SK-N-SH treated with all-trans-retinoic acid at 6 μM for 48 hours (cell line): ENCODE results near the gene WIPF2.

Source experiments
- ATAC-seq: fragments of 200-7000 bp; cut with Tn5 transposase; 3 replicates; pipeline ENCODE4 v1.9.1; 2020; ENCODE audit warnings: mild to moderate bottlenecking, moderate library complexity
- ARNTL ChIP-seq: fragments of 450-650 bp; formaldehyde crosslinking; IDR thresholded peaks from 2 replicates; pipeline ENCODE4 v1.5.0; 2020; ENCODE audit warnings: low read depth, mild to moderate bottlenecking, moderate library complexity, borderline replicate concordance
- BACH2 ChIP-seq: fragments of 250-450 bp; sonication (Bioruptor Pico); IDR thresholded peaks from 2 replicates; pipeline ENCODE4 v1.9.0; 2021; ENCODE audit warnings: mild to moderate bottlenecking, borderline replicate concordance
- CSDC2 ChIP-seq: fragments of 250-450 bp; sonication (Bioruptor Pico); IDR thresholded peaks from 2 replicates; pipeline ENCODE4 v1.5.0; 2020; ENCODE audit warnings: mild to moderate bottlenecking, moderate library complexity
- CSRNP3 ChIP-seq: fragments of 250-450 bp; sonication (Bioruptor Pico); IDR thresholded peaks from 2 replicates; pipeline ENCODE4 v1.5.1; 2021; ENCODE audit warnings: mild to moderate bottlenecking, moderate library complexity
- ESRRG ChIP-seq: fragments of 250-450 bp; sonication (Bioruptor Pico); IDR thresholded peaks from 2 replicates; pipeline ENCODE4 v1.6.1; 2021; ENCODE audit warnings: mild to moderate bottlenecking
- GLIS3 ChIP-seq: fragments of 250-450 bp; sonication (Bioruptor Pico); IDR thresholded peaks from 2 replicates; pipeline ENCODE4 v1.5.0; 2020; ENCODE audit warnings: mild to moderate bottlenecking, moderate library complexity
- ISL1 ChIP-seq: fragments of 250-450 bp; sonication (Bioruptor Pico); IDR thresholded peaks from 2 replicates; pipeline ENCODE4 v2.1.2; 2022; ENCODE audit warnings: mild to moderate bottlenecking, moderate library complexity
- PATZ1 ChIP-seq: fragments of 250-450 bp; sonication (Bioruptor Pico); IDR thresholded peaks from 2 replicates; pipeline ENCODE4 v1.8.0; 2020; ENCODE audit warnings: mild to moderate bottlenecking, moderate library complexity, borderline replicate concordance
- POU6F1 ChIP-seq: fragments of 250-450 bp; sonication (Bioruptor Pico); IDR thresholded peaks from 2 replicates; pipeline ENCODE4 v1.8.0; 2021; ENCODE audit warnings: low read depth, mild to moderate bottlenecking, moderate library complexity, borderline replicate concordance
- PPARA ChIP-seq: fragments of 250-450 bp; sonication (Bioruptor Pico); IDR thresholded peaks from 2 replicates; pipeline ENCODE4 v1.5.0; 2020; ENCODE audit warnings: mild to moderate bottlenecking, borderline replicate concordance
- SNAI2 ChIP-seq: fragments of 250-450 bp; sonication (Bioruptor Pico); IDR thresholded peaks from 2 replicates; pipeline ENCODE4 v1.5.0; 2020; ENCODE audit warnings: mild to moderate bottlenecking, moderate library complexity
- TCF4 ChIP-seq: fragments of 250-450 bp; sonication (Bioruptor Pico); IDR thresholded peaks from 2 replicates; pipeline ENCODE4 v1.8.0; 2021; ENCODE audit warnings: mild to moderate bottlenecking, moderate library complexity, borderline replicate concordance
- TOX ChIP-seq: fragments of 250-450 bp; sonication (Bioruptor Pico); IDR thresholded peaks from 2 replicates; pipeline ENCODE4 v1.8.0; 2021; ENCODE audit warnings: mild to moderate bottlenecking, moderate library complexity, borderline replicate concordance
- ZC3H10 ChIP-seq: fragments of 250-450 bp; sonication (Bioruptor Pico); IDR thresholded peaks from 2 replicates; pipeline ENCODE4 v1.5.1; 2021; ENCODE audit warnings: mild to moderate bottlenecking, moderate library complexity
- ZFP3 ChIP-seq: fragments of 250-450 bp; sonication (Bioruptor Pico); IDR thresholded peaks from 2 replicates; pipeline ENCODE4 v1.5.0; 2020; ENCODE audit warnings: mild to moderate bottlenecking, moderate library complexity
- ZFP30 ChIP-seq: fragments of 450-650 bp; formaldehyde crosslinking; IDR thresholded peaks from 2 replicates; pipeline ENCODE4 v1.5.0; 2022; ENCODE audit warnings: mild to moderate bottlenecking, moderate library complexity
- ZNF565 ChIP-seq: fragments of 450-650 bp; formaldehyde crosslinking; conservative IDR thresholded peaks from 2 replicates; pipeline ENCODE4 v1.5.0; 2020; ENCODE audit warnings: low read depth, mild to moderate bottlenecking, moderate library complexity
- ZNF70 ChIP-seq: fragments of 450-650 bp; formaldehyde crosslinking; IDR thresholded peaks from 2 replicates; pipeline ENCODE4 v1.5.0; 2020; ENCODE audit warnings: mild to moderate bottlenecking, moderate library complexity
- ZNF8 ChIP-seq: fragments of 450-650 bp; formaldehyde crosslinking; IDR thresholded peaks from 2 replicates; pipeline ENCODE4 v1.5.0; 2020; ENCODE audit warnings: mild to moderate bottlenecking, moderate library complexity
- TF ChIP-seq, protein P1 (sequence below): fragments of 250-450 bp; sonication (Bioruptor Pico); IDR thresholded peaks from 2 replicates; pipeline ENCODE4 v1.5.0; 2020; ENCODE audit warnings: mild to moderate bottlenecking, moderate library complexity
- TF ChIP-seq, protein P2 (sequence below): fragments of 250-450 bp; sonication (Bioruptor Pico); IDR thresholded peaks from 2 replicates; pipeline ENCODE4 v1.5.1; 2020; ENCODE audit warnings: low read depth, mild to moderate bottlenecking, moderate library complexity

WIPF2 gene

DNA sequence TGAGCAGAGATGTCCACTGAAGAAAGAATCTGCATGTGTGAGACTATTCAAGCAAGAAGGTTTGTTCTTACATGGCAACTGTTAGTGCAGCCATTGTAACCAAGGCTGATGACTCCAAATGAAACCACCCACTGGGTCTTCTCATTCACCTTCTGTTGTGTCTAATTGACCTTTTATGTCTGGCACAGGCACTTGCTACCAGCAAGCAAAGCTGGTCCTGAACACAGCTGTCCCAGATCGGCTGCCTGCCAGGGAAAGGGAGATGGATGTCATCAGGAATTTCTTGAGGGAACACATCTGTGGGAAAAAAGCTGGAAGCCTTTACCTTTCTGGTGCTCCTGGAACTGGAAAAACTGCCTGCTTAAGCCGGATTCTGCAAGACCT is 72.2 kb downstream of the WIPF2 start (continued):
- TF ChIP-seq BACH2 (CRISPR knock-in tag) = no peak
- no peak for TF ChIP-seq POU6F1 (CRISPR knock-in tag)
- no peak for TF ChIP-seq ZNF565
- no peak for TF ChIP-seq ARNTL (CRISPR knock-in tag)
- no peak for TF ChIP-seq ZFP30 (CRISPR knock-in tag)
- TF ChIP-seq, all 23 proteins: peak for 0

DNA sequence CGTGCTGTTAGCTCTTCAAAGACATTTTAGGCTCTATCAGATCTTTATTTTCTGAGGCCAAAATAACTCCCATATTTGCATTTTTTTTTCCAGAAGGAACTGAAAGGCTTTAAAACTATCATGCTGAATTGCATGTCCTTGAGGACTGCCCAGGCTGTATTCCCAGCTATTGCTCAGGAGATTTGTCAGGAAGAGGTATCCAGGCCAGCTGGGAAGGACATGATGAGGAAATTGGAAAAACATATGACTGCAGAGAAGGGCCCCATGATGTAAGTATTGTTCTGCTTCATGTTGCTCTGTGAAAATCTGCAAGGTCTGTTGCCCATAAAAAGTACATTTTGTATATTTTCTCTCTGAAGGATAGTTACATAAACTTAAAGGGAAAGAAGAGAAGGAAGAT is 74.3 kb downstream of the WIPF2 start:
- no peak for ATAC-seq
- TF ChIP-seq ZNF565 (no peak), ESRRG (CRISPR knock-in tag) (no peak), TCF4 (CRISPR knock-in tag) (no peak), POU6F1 (CRISPR knock-in tag) (no peak), ZNF70 (CRISPR knock-in tag) (no peak), ARNTL (CRISPR knock-in tag) (no peak), ZFP30 (CRISPR knock-in tag) (no peak), ZC3H10 (CRISPR knock-in tag) (no peak), PPARA (no peak), CSRNP3 (CRISPR knock-in tag) (no peak), PATZ1 (CRISPR knock-in tag) (no peak), TOX (no peak), ZNF8 (CRISPR knock-in tag) (no peak), BACH2 (CRISPR knock-in tag) (no peak)
- TF ChIP-seq, all 23 proteins: peak for 0

- no peak for TF ChIP-seq TCF4 (CRISPR knock-in tag)
- no peak for TF ChIP-seq PPARA
- TF ChIP-seq GLIS3 (CRISPR knock-in tag) = no peak
- TF ChIP-seq ISL1 (CRISPR knock-in tag) = no peak
- TF ChIP-seq ZFP30 (CRISPR knock-in tag) = no peak
- no peak for TF ChIP-seq ZFP3 (CRISPR knock-in tag)
- TF ChIP-seq, protein P1, sequence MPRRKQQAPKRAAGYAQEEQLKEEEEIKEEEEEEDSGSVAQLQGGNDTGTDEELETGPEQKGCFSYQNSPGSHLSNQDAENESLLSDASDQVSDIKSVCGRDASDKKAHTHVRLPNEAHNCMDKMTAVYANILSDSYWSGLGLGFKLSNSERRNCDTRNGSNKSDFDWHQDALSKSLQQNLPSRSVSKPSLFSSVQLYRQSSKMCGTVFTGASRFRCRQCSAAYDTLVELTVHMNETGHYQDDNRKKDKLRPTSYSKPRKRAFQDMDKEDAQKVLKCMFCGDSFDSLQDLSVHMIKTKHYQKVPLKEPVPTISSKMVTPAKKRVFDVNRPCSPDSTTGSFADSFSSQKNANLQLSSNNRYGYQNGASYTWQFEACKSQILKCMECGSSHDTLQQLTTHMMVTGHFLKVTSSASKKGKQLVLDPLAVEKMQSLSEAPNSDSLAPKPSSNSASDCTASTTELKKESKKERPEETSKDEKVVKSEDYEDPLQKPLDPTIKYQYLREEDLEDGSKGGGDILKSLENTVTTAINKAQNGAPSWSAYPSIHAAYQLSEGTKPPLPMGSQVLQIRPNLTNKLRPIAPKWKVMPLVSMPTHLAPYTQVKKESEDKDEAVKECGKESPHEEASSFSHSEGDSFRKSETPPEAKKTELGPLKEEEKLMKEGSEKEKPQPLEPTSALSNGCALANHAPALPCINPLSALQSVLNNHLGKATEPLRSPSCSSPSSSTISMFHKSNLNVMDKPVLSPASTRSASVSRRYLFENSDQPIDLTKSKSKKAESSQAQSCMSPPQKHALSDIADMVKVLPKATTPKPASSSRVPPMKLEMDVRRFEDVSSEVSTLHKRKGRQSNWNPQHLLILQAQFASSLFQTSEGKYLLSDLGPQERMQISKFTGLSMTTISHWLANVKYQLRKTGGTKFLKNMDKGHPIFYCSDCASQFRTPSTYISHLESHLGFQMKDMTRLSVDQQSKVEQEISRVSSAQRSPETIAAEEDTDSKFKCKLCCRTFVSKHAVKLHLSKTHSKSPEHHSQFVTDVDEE (CRISPR knock-in tag) = no peak
- TF ChIP-seq PATZ1 (CRISPR knock-in tag) = no peak
- TF ChIP-seq, protein P2, sequence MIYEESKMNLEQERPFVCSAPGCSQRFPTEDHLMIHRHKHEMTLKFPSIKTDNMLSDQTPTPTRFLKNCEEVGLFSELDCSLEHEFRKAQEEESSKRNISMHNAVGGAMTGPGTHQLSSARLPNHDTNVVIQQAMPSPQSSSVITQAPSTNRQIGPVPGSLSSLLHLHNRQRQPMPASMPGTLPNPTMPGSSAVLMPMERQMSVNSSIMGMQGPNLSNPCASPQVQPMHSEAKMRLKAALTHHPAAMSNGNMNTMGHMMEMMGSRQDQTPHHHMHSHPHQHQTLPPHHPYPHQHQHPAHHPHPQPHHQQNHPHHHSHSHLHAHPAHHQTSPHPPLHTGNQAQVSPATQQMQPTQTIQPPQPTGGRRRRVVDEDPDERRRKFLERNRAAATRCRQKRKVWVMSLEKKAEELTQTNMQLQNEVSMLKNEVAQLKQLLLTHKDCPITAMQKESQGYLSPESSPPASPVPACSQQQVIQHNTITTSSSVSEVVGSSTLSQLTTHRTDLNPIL (CRISPR knock-in tag) = no peak
- TF ChIP-seq ZNF8 (CRISPR knock-in tag) = no peak
- TF ChIP-seq SNAI2 (CRISPR knock-in tag) = no peak
- no peak for TF ChIP-seq CSDC2 (CRISPR knock-in tag)
- no peak for TF ChIP-seq ZNF70 (CRISPR knock-in tag)
- no peak for TF ChIP-seq POU6F1 (CRISPR knock-in tag)
- no peak for TF ChIP-seq ZNF565
- no peak for ATAC-seq
These were observed 76.7 kb downstream of the WIPF2 start for GRCh38 chr17:40295488-40296436.
